K562 (cell line): Measurements from ENCODE around the gene ARHGEF12. TPM values are rescaled to one million over a fixed set of nuclear protein-coding genes. Genes with fewer than 3 reads are reported as not detected.

Source experiments
- FOS ChIP-seq: IDR thresholded peaks from 3 replicates; pipeline ENCODE4 v1.6.1; 2011; ENCODE audit not compliant: insufficient read length; ENCODE audit errors: extremely low read depth
- HDAC8 ChIP-seq: fragments of 450-650 bp; IDR thresholded peaks from 2 replicates; pipeline ENCODE4 v1.6.1; 2016; ENCODE audit warnings: mild to moderate bottlenecking, missing genetic modification characterization, moderate library complexity, missing compliant biosample characterization
- RBM17 ChIP-seq: fragments of 200-400 bp; formaldehyde crosslinking; IDR thresholded peaks from 2 replicates; pipeline ENCODE4 v1.6.1; 2017; ENCODE audit warnings: low read depth, mild to moderate bottlenecking, low read length, borderline replicate concordance
- RREB1 ChIP-seq: fragments of 250-450 bp; sonication (Bioruptor Pico); IDR thresholded peaks from 2 replicates; pipeline ENCODE4 v1.4.0; 2020
- TEAD1 ChIP-seq, 2 experiments: fragments of 450-650 bp in 1 of 2; sonication (generic) in 1 of 2; formaldehyde crosslinking; IDR thresholded peaks; 2 replicates each; pipeline versions ENCODE4 v1.4.0 to v1.8.0; 2020 to 2022; ENCODE audit warnings: mild to moderate bottlenecking in 2 of 2, missing genetic modification reagents in 1 of 2
- USF1 ChIP-seq: sonication (generic); formaldehyde crosslinking; IDR thresholded peaks from 2 replicates; pipeline ENCODE4 v1.9.0; 2022; ENCODE audit warnings: mild to moderate bottlenecking, missing genetic modification reagents
- ZFP91 ChIP-seq: sonication (generic); formaldehyde crosslinking; IDR thresholded peaks from 2 replicates; pipeline ENCODE4 v1.8.0; 2022; ENCODE audit warnings: mild to moderate bottlenecking, missing genetic modification reagents
- ZNF146 ChIP-seq: IDR thresholded peaks from one replicate; pipeline ENCODE4 v1.6.1; 2018; ENCODE audit warnings: missing compliant biosample characterization; ENCODE audit not compliant: unreplicated experiment
- ZNF232 ChIP-seq: sonication (generic); formaldehyde crosslinking; IDR thresholded peaks from 2 replicates; pipeline ENCODE4 v1.8.0; 2022; ENCODE audit warnings: mild to moderate bottlenecking, missing genetic modification reagents
- polyA plus RNA-seq, 8 experiments: library from polyadenylated mRNA; depleted of rRNA in 4 of 8; stranded (reverse) in 5 of 8; unstranded in 3 of 8; fragments of >200 nt; fragmentation: Nextera tagmentation in 2 of 8; fragmentation: Illumina TruSeq in 1 of 8; extraction: Ambion mirVana in 2 of 8; extraction: Trizol in 1 of 8; gene quantifications; 2 replicates each; pipeline versions ENCODE4 v1.2.1 to v1.2.3, GENCODE V29; 2011 to 2014; ENCODE audit warnings: inconsistent platforms in 1 of 8, missing spikeins in 1 of 8
- total RNA-seq, 7 experiments: library from RNA; depleted of rRNA in 6 of 7; stranded (reverse); fragments of >200 nt in 6 of 7; fragmentation: Illumina TruSeq in 2 of 7; extraction: Trizol in 2 of 7; gene quantifications; 2 replicates each; pipeline versions ENCODE4 v1.2.1 to v1.2.3, GENCODE V29; 2011 to 2021; ENCODE audit warnings: low replicate concordance in 1 of 7
- TF ChIP-seq, protein P1 (sequence below), 2 experiments: IDR thresholded peaks in 1 of 2; conservative IDR thresholded peaks in 1 of 2; 2 replicates each; pipeline ENCODE4 v1.6.1; 2016; ENCODE audit warnings: low read depth in 2 of 2, mild to moderate bottlenecking in 1 of 2, missing compliant biosample characterization in 1 of 2, missing genetic modification characterization in 1 of 2, moderate library complexity in 1 of 2
- TF ChIP-seq, protein P2 (sequence below): sonication (generic); formaldehyde crosslinking; IDR thresholded peaks from 2 replicates; pipeline ENCODE4 v1.8.0; 2022; ENCODE audit warnings: mild to moderate bottlenecking, missing genetic modification reagents
- TF ChIP-seq, protein P3 (sequence below): fragments of 250-450 bp; sonication (Bioruptor Pico); IDR thresholded peaks from 2 replicates; pipeline ENCODE4 v1.8.0; 2021; ENCODE audit warnings: mild to moderate bottlenecking, moderate library complexity

Gene ARHGEF12
- total and polyA plus RNA-seq, 9 of the 15 experiments (the other 6 are each of a cell fraction or from before 2014, with no cell fraction given) = 3.5 to 51.7 (median 29.5) TPM

- TF ChIP-seq, protein P1, sequence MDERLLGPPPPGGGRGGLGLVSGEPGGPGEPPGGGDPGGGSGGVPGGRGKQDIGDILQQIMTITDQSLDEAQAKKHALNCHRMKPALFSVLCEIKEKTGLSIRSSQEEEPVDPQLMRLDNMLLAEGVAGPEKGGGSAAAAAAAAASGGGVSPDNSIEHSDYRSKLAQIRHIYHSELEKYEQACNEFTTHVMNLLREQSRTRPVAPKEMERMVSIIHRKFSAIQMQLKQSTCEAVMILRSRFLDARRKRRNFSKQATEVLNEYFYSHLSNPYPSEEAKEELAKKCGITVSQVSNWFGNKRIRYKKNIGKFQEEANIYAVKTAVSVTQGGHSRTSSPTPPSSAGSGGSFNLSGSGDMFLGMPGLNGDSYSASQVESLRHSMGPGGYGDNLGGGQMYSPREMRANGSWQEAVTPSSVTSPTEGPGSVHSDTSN (CRISPR knock-in tag; IDR thresholded peaks at IDR 0.05; ENCODE audit: low read depth) = no peak
- TF ChIP-seq, protein P1 (tag; conservative IDR thresholded peaks at IDR 0.05; ENCODE audit: low read depth) = no peak
- TF ChIP-seq ZNF146 (CRISPR knock-in tag) = no peak
- TF ChIP-seq RBM17 = no peak
- TF ChIP-seq HDAC8 = no peak
- TF ChIP-seq, protein P2, sequence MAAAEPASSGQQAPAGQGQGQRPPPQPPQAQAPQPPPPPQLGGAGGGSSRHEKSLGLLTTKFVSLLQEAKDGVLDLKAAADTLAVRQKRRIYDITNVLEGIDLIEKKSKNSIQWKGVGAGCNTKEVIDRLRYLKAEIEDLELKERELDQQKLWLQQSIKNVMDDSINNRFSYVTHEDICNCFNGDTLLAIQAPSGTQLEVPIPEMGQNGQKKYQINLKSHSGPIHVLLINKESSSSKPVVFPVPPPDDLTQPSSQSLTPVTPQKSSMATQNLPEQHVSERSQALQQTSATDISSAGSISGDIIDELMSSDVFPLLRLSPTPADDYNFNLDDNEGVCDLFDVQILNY (CRISPR knock-in tag) = no peak
- TF ChIP-seq, protein P3, sequence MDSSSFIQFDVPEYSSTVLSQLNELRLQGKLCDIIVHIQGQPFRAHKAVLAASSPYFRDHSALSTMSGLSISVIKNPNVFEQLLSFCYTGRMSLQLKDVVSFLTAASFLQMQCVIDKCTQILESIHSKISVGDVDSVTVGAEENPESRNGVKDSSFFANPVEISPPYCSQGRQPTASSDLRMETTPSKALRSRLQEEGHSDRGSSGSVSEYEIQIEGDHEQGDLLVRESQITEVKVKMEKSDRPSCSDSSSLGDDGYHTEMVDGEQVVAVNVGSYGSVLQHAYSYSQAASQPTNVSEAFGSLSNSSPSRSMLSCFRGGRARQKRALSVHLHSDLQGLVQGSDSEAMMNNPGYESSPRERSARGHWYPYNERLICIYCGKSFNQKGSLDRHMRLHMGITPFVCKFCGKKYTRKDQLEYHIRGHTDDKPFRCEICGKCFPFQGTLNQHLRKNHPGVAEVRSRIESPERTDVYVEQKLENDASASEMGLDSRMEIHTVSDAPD (CRISPR knock-in tag) = no peak
- TF ChIP-seq FOS = no peak
- TF ChIP-seq ZNF232 (CRISPR knock-in tag) = no peak
- TF ChIP-seq ZFP91 (CRISPR knock-in tag) = no peak
- TF ChIP-seq TEAD1 (CRISPR knock-in tag; IDR thresholded peaks at IDR 0.05) = no peak
- TF ChIP-seq RREB1 (CRISPR knock-in tag) = no peak
- TF ChIP-seq USF1 (CRISPR knock-in tag) = no peak
These were observed at the start of gene ARHGEF12 (continued) for GRCh38 chr11:120335908-120336640.
